Panc1 (cell line): ENCODE results near the gene VMO1. TPM values are rescaled to one million over a fixed set of nuclear protein-coding genes. Genes with fewer than 3 reads are reported as not detected.
A peak's percentile ranks its signal among the peaks of the same experiment; 100 is the strongest.

Source experiments
- ATAC-seq: fragments of 200-7000 bp; cut with Tn5 transposase; 2 replicates; pipeline ENCODE4 v1.9.1; 2020; ENCODE audit warnings: mild to moderate bottlenecking, moderate library complexity
- Bru-seq: library from RNA; stranded (reverse); fragments of 400-500 nt; gene quantifications from one replicate; lab custom pipeline; 2021; lab: Mats Ljungman, UMichigan
- BruChase-seq, 2 experiments: library from RNA; stranded (reverse); fragments of 400-500 nt; gene quantifications; one replicate each; lab custom pipeline; 2021; lab: Mats Ljungman, UMichigan
- BruUV-seq: library from RNA; stranded (reverse); fragments of 400-500 nt; replicated peaks from 2 replicates; lab custom pipeline; 2021; lab: Mats Ljungman, UMichigan
- CTCF ChIA-PET: fragments of 300-600 bp; sonication (Branson Sonifier 250); formaldehyde crosslinking; loops from one replicate; lab custom pipeline; 2022; ENCODE audit warnings: antibody characterized with exemption; lab: Charles Lee
- POLR2A ChIA-PET: fragments of 300-600 bp; sonication (Branson Sonifier 250); formaldehyde crosslinking; loops from one replicate; lab custom pipeline; 2022; ENCODE audit warnings: antibody characterized with exemption; lab: Charles Lee
- DNase-seq: peaks from one replicate; pipeline ENCODE4 v3.0.0-alpha.2; 2010; ENCODE audit warnings: low read depth, low spot score
- H3K27ac ChIP-seq: 2 replicates; pipeline ENCODE4 v1.5.1; 2011; ENCODE audit warnings: mild to moderate bottlenecking, low read length, inconsistent platforms
- H3K27me3 ChIP-seq: fragments of 200-500 bp; sonication (Bioruptor generic); 2 replicates; pipeline ENCODE4 v1.6.0; 2014; ENCODE audit warnings: low read length, inconsistent platforms; ENCODE audit not compliant: control insufficient read depth, insufficient read depth
- H3K36me3 ChIP-seq: fragments of 200-500 bp; sonication (Bioruptor generic); 2 replicates; pipeline ENCODE4 v1.5.1; 2014; ENCODE audit warnings: inconsistent platforms, mild to moderate bottlenecking, low read length, moderate library complexity; ENCODE audit not compliant: control insufficient read depth, insufficient read depth
- H3K4me1 ChIP-seq: 2 replicates; pipeline ENCODE4 v1.5.1; 2011; ENCODE audit warnings: inconsistent platforms, mild to moderate bottlenecking, low read length, moderate library complexity; ENCODE audit not compliant: control insufficient read depth, insufficient read depth
- H3K4me3 ChIP-seq, 2 experiments: 2 replicates each; pipeline ENCODE4 v1.5.1; 2011 to 2012; ENCODE audit warnings: low read depth in 2 of 2, low read length in 2 of 2, mild to moderate bottlenecking in 2 of 2, inconsistent platforms in 1 of 2, moderate library complexity in 1 of 2
- H3K9me3 ChIP-seq: fragments of 200-500 bp; sonication (Bioruptor generic); 2 replicates; pipeline ENCODE4 v1.5.1; 2014; ENCODE audit warnings: low read depth, mild to moderate bottlenecking, inconsistent platforms, low read length, moderate library complexity; ENCODE audit not compliant: control insufficient read depth, insufficient read depth
- POLR2AphosphoS5 ChIP-seq: IDR thresholded peaks from 2 replicates; pipeline ENCODE4 v1.6.1; 2012; ENCODE audit warnings: mild to moderate bottlenecking, low read depth, low read length, moderate library complexity
- SIN3A ChIP-seq: IDR thresholded peaks from 2 replicates; pipeline ENCODE4 v1.6.1; 2012; ENCODE audit warnings: low read depth, mild to moderate bottlenecking, low read length, moderate library complexity, borderline replicate concordance; ENCODE audit not compliant: insufficient read depth
- TCF7L2 ChIP-seq: IDR thresholded peaks from 2 replicates; pipeline ENCODE4 v1.6.1; 2011; ENCODE audit warnings: mild to moderate bottlenecking, low read depth, low read length, inconsistent platforms
- in situ Hi-C: cut with HindIII; loops from 2 replicates; pipeline ENCODE4 v1.10.0; 2016; ENCODE audit warnings: low sequenced_read_pairs, low pct_unique_long_range_greater_than_20kb
- intact Hi-C: fragments of 100-400 bp; cut with micrococcal nuclease; formaldehyde crosslinking; loops from one replicate; pipeline ENCODE4 v1.10.0; 2022; ENCODE audit not compliant: unreplicated experiment
- long read RNA-seq: library from polyadenylated mRNA; unstranded; transcript quantifications from one replicate; pipeline ENCODE4 v2.0.0, GENCODE V29; 2021; ENCODE audit not compliant: unreplicated experiment
- polyA plus RNA-seq: library from polyadenylated mRNA; unstranded; fragments of >200 nt; gene quantifications from one replicate; pipeline ENCODE4 v1.2.1, GENCODE V29; 2012; ENCODE audit warnings: missing spikeins; ENCODE audit not compliant: insufficient read length
- total RNA-seq: library from RNA; stranded (reverse); gene quantifications from one replicate; pipeline ENCODE4 v1.2.1, GENCODE V29; 2021; ENCODE audit not compliant: unreplicated experiment
- TF ChIP-seq, protein P1 (sequence below), 2 experiments: IDR thresholded peaks; 2 replicates each; pipeline ENCODE4 v1.6.1; 2011 to 2012; ENCODE audit warnings: low read depth in 2 of 2, control low read depth in 1 of 2, low read length in 1 of 2, mild to moderate bottlenecking in 1 of 2, moderate library complexity in 1 of 2; ENCODE audit not compliant: insufficient read depth in 1 of 2
- TF ChIP-seq, protein P2 (sequence below): fragments of 450-650 bp; IDR thresholded peaks from 2 replicates; pipeline ENCODE4 v1.5.1; 2017; ENCODE audit warnings: mild to moderate bottlenecking

The VMO1 gene, protein sequence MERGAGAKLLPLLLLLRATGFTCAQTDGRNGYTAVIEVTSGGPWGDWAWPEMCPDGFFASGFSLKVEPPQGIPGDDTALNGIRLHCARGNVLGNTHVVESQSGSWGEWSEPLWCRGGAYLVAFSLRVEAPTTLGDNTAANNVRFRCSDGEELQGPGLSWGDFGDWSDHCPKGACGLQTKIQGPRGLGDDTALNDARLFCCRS
- total RNA-seq (0.49 TPM), Bru-seq, nascent RNA (not detected), BruChase-seq, experiment 1, labeled RNA remaining after a 2-hour chase (percentile 40 among the genes with signal in this experiment), BruChase-seq, experiment 2, labeled RNA remaining after a 6-hour chase (percentile 35 among the genes with signal in this experiment)
- 1.7 TPM for polyA plus RNA-seq
- long read RNA-seq, partial matches to known transcripts, result 1 of 1 reads
- long read RNA-seq, other reads (novel, unspliced or antisense), result 0 of 1 reads

- in situ Hi-C loops, result no loop called here
- TF ChIP-seq, protein P1, sequence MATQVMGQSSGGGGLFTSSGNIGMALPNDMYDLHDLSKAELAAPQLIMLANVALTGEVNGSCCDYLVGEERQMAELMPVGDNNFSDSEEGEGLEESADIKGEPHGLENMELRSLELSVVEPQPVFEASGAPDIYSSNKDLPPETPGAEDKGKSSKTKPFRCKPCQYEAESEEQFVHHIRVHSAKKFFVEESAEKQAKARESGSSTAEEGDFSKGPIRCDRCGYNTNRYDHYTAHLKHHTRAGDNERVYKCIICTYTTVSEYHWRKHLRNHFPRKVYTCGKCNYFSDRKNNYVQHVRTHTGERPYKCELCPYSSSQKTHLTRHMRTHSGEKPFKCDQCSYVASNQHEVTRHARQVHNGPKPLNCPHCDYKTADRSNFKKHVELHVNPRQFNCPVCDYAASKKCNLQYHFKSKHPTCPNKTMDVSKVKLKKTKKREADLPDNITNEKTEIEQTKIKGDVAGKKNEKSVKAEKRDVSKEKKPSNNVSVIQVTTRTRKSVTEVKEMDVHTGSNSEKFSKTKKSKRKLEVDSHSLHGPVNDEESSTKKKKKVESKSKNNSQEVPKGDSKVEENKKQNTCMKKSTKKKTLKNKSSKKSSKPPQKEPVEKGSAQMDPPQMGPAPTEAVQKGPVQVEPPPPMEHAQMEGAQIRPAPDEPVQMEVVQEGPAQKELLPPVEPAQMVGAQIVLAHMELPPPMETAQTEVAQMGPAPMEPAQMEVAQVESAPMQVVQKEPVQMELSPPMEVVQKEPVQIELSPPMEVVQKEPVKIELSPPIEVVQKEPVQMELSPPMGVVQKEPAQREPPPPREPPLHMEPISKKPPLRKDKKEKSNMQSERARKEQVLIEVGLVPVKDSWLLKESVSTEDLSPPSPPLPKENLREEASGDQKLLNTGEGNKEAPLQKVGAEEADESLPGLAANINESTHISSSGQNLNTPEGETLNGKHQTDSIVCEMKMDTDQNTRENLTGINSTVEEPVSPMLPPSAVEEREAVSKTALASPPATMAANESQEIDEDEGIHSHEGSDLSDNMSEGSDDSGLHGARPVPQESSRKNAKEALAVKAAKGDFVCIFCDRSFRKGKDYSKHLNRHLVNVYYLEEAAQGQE (IDR thresholded peaks at IDR 0.05; ENCODE audit: insufficient read depth in 1 of 2, low read depth in 2 of 2, low read length in 1 of 2), result no peak
- TF ChIP-seq POLR2AphosphoS5 (no peak), TCF7L2 (no peak), SIN3A (no peak)
- TF ChIP-seq, protein P2, sequence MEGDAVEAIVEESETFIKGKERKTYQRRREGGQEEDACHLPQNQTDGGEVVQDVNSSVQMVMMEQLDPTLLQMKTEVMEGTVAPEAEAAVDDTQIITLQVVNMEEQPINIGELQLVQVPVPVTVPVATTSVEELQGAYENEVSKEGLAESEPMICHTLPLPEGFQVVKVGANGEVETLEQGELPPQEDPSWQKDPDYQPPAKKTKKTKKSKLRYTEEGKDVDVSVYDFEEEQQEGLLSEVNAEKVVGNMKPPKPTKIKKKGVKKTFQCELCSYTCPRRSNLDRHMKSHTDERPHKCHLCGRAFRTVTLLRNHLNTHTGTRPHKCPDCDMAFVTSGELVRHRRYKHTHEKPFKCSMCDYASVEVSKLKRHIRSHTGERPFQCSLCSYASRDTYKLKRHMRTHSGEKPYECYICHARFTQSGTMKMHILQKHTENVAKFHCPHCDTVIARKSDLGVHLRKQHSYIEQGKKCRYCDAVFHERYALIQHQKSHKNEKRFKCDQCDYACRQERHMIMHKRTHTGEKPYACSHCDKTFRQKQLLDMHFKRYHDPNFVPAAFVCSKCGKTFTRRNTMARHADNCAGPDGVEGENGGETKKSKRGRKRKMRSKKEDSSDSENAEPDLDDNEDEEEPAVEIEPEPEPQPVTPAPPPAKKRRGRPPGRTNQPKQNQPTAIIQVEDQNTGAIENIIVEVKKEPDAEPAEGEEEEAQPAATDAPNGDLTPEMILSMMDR, result no peak
- CTCF ChIA-PET, result interaction anchor here (0.6 kb wide), 1 partner anchor 72 kb away, joined by 7 read pairs; no protein-coding TSS in a partner anchor
- BruUV-seq, result no TSS peak
- DNase-seq (no peak), ATAC-seq (no peak)
- Histone ChIP-seq H3K4me1 (peaks cover 6% of the 10 kb centered on the region), H3K27me3 (no peaks in the 10 kb centered on the region), H3K36me3 (no peaks in the 10 kb centered on the region; the same call in 1 of the 2 replicates), H3K27ac (no peak within 1 kb of the TSS), H3K4me3 (peak within 1 kb of the TSS; percentile 16 to 38; a peak in 2 of 4 replicates), H3K9me3 (no peaks in the 10 kb centered on the region)
- intact Hi-C loops, result loop anchor here (5.0 kb wide), 1 partner anchor 96 kb away; no protein-coding TSS in a partner anchor
- POLR2A ChIA-PET, result no interaction called here
These were observed at the start of gene VMO1 for GRCh38 chr17:4786106-4786511. VMO1 (minus strand) TSS chr17:4786364; CDS start chr17:4786352, 12 bp downstream.

GRCh38 chr17:4834681-4835020 is 48.5 kb upstream of the VMO1 start:
- H3K27ac ChIP-seq, result peak overlapping the region; percentile 75
- intact Hi-C loops, result no loop called here
- DNase-seq (no peak), ATAC-seq (no peak)
- H3K36me3 ChIP-seq, result no peaks in the 10 kb centered on the region
- CTCF ChIA-PET, result no interaction called here
- POLR2A ChIA-PET, result no interaction called here
- no peaks in the 10 kb centered on the region for H3K27me3 ChIP-seq
- H3K9me3 ChIP-seq, result no peaks in the 10 kb centered on the region
- H3K4me3 ChIP-seq, result peak overlapping the region; percentile 73 to 86
- no TSS peak for BruUV-seq
- TF ChIP-seq, protein P1 (IDR thresholded peaks at IDR 0.05; ENCODE audit: insufficient read depth in 1 of 2, low read depth in 2 of 2, low read length in 1 of 2), result no peak
- no peak for TF ChIP-seq TCF7L2
- no peak for TF ChIP-seq POLR2AphosphoS5
- TF ChIP-seq, protein P2, result no peak
- TF ChIP-seq SIN3A, result no peak
- in situ Hi-C loops, result no loop called here
- peaks cover 9% of the 10 kb centered on the region for H3K4me1 ChIP-seq
